Heart left ventricle (tissue), 13 donors: ENCODE results near the gene ZNF512B.

Source experiments
- POLR2A ChIP-seq, 2 donors: fragments of 450-650 bp; IDR thresholded peaks; one replicate each; pipeline ENCODE4 v1.6.1; 2017; ENCODE audit warnings: antibody characterized with exemption in 2 of 2, mild to moderate bottlenecking in 2 of 2, moderate library complexity in 2 of 2
- TF ChIP-seq, protein P1 (sequence below), 12 donors: fragments of 200-600 bp; sonication (generic) in 4 of 12; IDR thresholded peaks; one replicate each; pipeline versions ENCODE4 v1.5.0 to v1.8.0; 2018 to 2022; ENCODE audit warnings: antibody characterized with exemption in 12 of 12, mild to moderate bottlenecking in 5 of 12
- donor health status: ischemic (EF 13 %, LVEDD 7.1; RV severe dilation, severe dysfunction).
- donor health status: DM: no; HTN: yes; CAD: no.
- donor health status: DM: no; HTN: no; CAD: no.
- donor health status: ischemic (EF 25% LVEDD 6.9; RV normal size, moderate dysfunction).
- donor health status: ischemic (EF 25% LVEDD 5.7; RV mildly dilated, moderate dysfunction).
- donor health status: ischemic (EF 35%, LVEDD 5.7; RV mildly dilated, moderate dysfunction).
- donor health status: nonischemic (EF 11% LVEDD 7.7; RV severe dilation, severe dysfunction).
- donor health status: DM: yes; HTN: yes; CAD: no.
- donor health status: PGD.
- donor health status: ischemic (EF 29% LVEDD 5.4; RV normal size, mild dysfunction).
- donor health status: nonischemic (EF 23%, LVEDD 6.1; RV moderate dilation, normal function).

DNA sequence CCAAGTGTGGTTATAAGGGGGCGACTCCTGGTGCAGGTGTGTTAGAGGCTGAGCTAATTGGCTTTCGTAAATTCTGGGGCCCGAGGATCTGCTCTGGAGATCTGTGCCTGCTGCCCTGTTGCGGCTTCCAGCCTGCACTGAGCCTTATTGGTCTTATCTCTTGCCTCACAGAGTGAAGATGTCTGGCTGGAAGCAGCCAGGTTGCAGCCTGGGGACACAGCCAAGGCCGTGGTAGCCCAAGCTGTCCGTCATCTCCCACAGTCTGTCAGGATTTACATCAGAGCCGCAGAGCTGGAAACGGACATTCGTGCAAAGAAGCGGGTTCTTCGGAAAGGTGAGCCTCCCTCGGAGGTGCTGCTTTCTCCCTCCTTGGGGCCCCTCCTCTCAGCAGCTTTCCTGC, 31.2 kb upstream of the ZNF512B start:
- no peak for TF ChIP-seq POLR2A (IDR thresholded peaks at IDR 0.05)
- TF ChIP-seq, protein P1, sequence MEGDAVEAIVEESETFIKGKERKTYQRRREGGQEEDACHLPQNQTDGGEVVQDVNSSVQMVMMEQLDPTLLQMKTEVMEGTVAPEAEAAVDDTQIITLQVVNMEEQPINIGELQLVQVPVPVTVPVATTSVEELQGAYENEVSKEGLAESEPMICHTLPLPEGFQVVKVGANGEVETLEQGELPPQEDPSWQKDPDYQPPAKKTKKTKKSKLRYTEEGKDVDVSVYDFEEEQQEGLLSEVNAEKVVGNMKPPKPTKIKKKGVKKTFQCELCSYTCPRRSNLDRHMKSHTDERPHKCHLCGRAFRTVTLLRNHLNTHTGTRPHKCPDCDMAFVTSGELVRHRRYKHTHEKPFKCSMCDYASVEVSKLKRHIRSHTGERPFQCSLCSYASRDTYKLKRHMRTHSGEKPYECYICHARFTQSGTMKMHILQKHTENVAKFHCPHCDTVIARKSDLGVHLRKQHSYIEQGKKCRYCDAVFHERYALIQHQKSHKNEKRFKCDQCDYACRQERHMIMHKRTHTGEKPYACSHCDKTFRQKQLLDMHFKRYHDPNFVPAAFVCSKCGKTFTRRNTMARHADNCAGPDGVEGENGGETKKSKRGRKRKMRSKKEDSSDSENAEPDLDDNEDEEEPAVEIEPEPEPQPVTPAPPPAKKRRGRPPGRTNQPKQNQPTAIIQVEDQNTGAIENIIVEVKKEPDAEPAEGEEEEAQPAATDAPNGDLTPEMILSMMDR (IDR thresholded peaks at IDR 0.05): no peak
